Activated CD4-positive, CD25-positive, alpha-beta regulatory T cell treated with anti-CD3 and anti-CD28 coated beads, Interleukin-2, amount 50 U/mL, for 72 hours (primary cell): ENCODE results near the gene OTUD7B.

Experiments used
- DNase-seq: peaks from one replicate; pipeline ENCODE4 v3.0.0; 2021

OTUD7B gene

DNA sequence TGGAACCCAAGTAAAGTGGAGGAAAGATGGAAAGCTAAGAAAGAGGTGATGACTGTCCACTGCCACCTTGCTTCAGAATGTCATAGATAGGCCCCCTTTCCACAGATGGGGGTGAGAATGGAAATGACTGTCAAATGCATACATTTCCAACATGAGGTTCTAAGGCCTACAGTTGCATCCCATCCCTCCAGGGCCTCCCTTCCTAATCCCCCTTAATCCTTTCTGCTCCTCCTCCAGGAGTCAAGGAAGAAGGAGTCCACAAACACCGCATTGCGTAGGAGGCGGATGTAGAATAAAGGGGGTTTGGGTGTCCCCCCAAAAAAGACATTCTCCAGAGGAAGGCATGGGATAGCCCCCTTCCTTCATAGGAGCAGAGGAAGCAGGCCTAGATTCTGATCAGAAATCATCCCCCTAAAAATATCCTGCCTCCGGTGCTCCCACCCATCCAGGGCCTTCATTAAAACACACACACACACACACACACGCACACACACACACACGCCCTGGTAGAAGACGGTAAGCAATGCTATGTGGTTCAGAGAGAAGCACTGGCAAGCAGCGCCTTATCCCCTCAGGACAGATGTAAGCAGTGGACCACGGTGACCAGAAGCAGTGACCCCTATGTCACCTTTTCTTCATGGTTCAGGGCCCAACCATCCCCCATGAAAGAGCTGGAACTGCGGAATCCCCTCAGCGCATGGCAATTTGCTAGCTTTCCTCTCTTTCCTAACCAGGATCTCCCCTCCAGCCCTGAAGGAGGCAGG, 94.9 kb downstream of the OTUD7B start:
- no peak for DNase-seq

DNA sequence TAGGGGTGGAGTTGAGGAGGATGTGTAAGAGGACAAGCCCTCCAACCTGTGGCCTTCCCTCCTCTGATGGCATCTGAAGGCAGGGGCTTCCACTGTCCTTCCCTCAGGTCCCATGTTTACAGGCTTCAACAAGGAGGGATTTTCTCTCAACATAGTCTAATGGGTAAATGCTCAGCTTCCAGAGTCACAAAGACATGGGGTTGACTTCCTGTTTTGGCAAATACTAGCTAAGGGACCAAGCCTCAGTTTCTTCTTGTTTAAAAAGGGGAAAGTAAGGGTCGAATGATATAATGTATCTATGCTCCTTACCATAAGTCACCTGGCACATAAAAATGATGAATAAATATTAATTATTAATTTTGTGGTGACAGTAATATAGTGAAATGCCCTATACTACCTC, 96.0 kb downstream of the OTUD7B start:
- DNase-seq, result no peak

DNA sequence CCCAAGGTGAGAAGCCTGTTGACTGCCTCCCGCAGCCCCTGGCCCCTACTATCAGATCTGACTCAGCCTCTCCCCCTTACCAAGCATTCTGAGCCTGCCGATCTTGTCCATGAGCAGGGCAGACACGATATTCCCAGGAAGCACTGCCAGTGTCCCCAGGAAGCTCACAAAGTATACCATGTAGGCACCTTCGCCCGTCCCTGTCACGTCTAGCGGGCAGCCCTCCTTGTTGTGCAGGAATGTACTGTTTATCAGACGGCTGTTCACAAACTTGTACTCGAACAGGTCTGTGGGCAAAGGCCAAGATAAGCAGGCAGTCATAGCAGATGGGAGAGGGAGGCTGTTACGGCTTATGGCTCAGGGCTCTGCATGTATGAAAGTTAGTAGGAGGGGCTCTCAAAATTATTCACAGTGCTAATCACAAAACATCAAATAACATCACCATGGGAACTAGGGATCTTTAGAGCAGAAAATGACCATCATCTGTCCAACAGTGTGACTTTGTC, 103.9 kb downstream of the OTUD7B start:
- DNase-seq, result no peak

DNA sequence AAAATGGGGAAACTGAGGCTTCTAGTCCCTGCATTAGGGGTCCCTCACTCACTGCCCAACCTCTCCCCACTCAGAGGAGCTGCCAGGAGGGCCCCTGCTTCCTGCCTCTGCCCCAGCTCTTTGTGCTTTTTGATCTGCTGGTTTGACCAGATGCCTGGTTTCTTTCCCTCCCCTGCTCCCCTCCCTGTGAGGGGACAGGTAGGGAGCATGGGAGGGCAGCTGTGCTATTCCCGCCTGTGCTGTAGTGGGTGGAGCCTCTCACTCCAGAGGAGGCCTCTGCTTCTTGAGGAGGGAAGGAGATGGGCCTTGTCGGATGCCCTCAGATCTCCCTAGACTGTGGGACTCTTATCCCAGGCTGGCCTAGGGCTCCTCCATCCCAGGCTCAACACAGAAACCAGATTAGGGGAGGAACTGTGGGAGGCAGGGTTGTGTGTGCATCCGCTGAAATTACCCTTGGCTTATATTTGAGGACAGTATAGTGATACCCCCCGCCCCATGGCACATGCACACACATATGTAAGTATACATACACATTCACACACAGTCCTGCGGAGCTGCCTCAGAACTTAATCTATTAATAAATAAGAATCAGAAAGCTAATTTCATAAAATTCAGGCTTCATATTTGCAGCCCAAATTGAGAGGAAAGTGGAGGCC, 106.6 kb downstream of the OTUD7B start:
- DNase-seq, result no peak

DNA sequence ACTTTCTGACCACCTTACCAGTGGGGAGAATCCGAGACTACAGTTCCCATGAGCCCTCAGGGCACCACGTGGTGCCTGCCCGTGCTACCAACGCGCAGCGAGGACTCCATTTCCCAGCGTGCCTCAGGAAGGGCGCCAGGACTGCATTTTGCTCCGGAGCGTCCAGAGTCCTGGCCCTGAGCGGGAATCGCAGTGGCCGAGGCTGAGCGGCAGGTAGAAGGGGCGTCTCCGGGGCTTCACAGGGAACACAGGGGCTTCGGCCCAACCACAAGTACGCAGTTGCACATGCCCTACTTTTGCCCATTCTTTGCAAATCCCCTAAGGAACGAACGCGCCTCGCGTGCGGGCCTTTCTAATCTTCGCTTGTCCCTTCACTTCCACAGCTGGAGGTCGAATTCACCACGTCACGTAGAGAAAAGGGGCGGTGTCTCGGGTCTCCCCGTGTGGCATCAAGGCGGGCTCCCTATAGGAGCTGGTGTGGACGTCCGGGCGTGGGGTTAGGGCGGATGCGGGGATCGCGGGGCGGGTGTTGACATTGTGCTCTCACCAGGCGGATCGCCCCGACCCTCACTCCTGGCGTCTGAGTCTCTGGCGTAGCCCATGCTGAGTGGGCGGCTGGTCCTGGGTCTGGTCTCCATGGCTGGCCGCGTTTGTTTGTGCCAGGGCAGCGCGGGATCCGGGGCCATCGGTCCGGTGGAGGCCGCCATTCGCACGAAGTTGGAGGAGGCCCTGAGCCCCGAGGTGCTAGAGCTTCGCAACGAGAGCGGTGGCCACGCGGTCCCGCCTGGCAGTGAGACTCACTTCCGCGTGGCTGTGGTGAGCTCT, 110.9 kb downstream of the OTUD7B start, which contains the start of gene BOLA1:
Gene BOLA1 (plus strand): TSS at position 109 of the 825 bp plus-strand sequence. CDS start 492 bp downstream, at position 601.
- peak; percentile 77 for DNase-seq

DNA sequence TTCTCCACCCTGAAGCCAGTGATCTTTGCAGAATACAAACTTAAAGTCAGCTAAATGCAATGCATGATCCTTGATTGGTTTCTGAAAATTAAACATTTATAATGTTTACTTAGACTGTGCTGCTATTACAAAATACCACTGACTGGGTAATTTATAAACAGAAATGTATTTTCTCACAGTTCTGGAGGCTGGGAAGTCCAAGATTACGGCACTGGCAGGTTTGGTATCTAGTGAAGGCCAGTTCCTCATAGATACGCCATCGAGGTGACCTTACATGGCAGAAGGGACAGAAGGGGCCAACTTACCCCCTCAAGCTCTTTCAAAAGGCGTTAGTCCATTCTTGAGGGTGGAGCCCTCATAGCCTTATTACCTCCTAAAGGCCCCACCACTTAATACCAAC, 114.0 kb downstream of the OTUD7B start:
- no peak for DNase-seq

- DNase-seq, result no peak
Measured at GRCh38 chr1:149888999-149889289, 121.6 kb downstream of the OTUD7B start.

DNA sequence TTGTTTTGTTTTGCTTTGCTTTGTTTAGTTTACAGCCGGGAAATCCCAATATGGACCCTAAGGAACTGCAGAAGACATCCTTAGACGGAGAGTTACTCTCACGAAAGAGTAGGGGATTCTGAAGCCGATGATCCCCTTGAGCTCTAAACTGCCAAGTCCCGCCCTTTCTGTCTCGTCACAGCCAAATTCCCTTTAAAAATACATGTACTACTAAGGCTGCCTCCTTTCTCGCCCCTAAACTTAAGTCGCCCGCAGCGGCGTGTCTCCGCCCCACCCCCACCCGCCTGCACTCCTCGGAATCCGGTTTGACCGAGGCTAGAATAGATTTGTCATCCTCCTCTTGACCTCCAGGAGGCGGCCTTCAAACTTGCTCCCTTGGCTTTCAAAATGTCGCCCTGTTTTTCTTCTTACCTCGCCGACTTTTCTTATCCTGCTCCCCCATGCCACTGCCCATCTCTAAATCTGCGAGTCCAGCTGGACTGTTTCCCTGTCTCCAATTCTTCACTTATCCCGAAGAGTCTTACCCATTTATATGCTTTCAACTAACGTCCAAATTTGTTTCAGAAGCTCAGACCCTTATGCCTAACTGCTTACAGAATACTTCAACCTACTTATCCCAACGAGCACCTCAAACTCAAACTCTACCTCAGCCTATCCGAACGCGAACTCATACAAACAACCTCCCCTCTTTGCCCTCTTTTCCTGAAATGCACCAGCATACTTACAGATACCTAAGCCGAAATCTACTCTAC, 122.1 kb downstream of the OTUD7B start:
- DNase-seq, result peak; percentile 66
